Anterior cingulate cortex (tissue), 58 donors: Measurements from ENCODE around the gene GDF7.

Experiments used
- DNase-seq, 58 donors: peaks; one replicate each; lab custom pipeline; 2025; lab: John Stamatoyannopoulos, UW

The GDF7 gene

GRCh38 chr2:20657522-20658235, 9.3 kb upstream of the GDF7 start:
- no peak for DNase-seq

- no peak for DNase-seq
Measured at GRCh38 chr2:20660506-20661420, 6.2 kb upstream of the GDF7 start.

DNA sequence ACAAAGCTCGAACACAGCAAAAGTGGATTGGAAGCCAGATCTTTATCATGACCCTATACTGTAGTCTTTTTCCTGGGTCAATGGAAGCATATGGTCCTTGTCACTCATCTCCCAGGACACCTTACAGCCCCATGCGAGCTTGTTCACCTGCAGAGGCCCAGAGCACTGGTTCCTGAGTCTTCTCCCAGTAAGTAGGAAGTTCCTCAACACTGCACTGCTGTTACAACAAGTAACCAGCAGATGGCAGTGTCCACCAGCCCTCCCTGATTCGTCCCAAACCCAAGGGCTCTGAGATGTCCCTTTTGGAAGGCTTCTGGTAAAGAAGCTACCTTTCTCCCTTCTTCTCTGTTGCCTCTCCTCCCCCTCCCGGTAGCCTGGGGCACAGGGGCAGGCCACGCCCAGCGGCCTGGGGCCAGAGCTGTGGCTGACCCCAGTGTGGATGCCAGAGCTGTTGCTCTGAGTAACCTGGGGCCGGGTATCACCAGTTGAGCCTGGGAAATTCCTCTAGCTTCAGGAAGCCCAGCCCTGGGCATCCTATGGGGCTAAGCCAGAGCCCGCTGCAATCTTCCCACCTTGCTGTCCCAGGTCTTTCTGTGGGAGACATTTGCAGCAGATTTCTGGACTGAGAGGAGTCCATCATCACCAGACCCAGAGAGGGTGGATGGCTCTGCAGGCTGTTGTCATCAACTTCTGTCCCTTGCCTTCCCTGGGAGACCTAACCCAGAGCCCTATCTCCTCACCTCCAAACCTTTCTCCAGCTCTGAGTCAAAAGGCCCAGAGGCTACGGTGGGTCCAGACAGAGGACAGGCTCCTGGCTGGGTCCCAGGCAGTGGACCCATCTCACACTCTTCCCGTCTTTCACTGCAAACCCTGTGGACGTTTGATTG, 5.3 kb upstream of the GDF7 start:
- peak in 45 of 58 donors; percentile 16 to 70 (median 35) for DNase-seq

GRCh38 chr2:20662308-20662937, 4.5 kb upstream of the GDF7 start:
- no peak for DNase-seq

- no peak for DNase-seq
Measured at GRCh38 chr2:20663196-20664070, 3.5 kb upstream of the GDF7 start.

DNA sequence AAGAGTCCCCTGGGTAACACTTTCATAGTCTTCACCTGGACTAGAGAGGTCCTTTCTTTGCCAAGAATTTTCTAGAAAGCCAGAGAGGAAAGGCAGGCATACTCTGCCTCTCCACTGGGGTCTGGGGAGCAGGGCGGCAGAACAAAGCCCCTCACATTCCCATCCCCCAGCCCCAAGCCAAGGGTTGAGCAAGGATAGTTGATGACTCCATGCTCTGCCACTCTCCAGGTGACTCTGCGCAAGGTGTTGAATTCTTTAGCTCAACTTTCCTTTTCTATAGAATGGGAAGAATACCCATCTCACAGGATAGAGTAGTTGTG, 2.9 kb upstream of the GDF7 start:
- no peak for DNase-seq

GRCh38 chr2:20664431-20665242, 2.3 kb upstream of the GDF7 start:
- DNase-seq: no peak

DNA sequence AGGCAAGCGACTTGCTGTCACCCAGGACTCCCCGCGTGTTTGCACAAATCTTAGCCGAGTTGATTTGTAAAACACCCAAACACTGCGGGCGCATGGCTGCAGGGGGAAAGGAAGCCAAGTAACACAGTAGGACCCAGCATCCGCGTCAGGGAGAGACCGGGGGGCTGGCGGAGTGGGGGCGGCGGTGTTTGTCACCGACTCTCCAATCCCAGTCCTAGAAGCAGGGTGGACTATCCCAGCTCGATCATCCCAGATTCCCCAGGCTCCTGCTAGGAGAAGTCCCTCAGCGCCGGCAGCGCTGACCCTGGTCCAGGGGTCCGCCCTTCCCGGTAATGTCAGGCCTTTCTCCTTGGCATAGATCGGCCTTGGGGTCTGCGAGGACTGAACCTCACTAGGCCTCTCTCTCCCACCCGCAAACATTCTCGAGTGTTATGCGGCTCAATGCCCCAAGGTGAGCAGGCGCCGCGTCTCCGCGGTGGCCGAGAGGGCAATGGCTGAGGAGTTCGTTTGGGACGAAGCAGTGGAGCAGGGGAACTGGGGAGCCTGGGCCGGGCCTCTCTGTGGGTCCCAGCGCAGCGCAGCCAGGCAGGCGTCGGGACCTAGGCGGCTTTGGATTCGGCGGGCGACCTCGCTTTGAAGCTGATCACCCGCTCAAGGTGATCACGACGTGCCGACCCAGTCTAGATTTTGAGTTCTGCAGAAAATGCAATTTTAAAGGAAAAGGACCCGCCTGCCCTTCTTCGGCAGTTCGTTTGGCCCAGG, 1.5 kb upstream of the GDF7 start:
- DNase-seq: no peak

GRCh38 chr2:20666005-20666303, 990 bp upstream of the GDF7 start:
- no peak for DNase-seq

- DNase-seq: no peak
Measured at GRCh38 chr2:20667151-20667530, 197 bp downstream of the GDF7 start.

DNA sequence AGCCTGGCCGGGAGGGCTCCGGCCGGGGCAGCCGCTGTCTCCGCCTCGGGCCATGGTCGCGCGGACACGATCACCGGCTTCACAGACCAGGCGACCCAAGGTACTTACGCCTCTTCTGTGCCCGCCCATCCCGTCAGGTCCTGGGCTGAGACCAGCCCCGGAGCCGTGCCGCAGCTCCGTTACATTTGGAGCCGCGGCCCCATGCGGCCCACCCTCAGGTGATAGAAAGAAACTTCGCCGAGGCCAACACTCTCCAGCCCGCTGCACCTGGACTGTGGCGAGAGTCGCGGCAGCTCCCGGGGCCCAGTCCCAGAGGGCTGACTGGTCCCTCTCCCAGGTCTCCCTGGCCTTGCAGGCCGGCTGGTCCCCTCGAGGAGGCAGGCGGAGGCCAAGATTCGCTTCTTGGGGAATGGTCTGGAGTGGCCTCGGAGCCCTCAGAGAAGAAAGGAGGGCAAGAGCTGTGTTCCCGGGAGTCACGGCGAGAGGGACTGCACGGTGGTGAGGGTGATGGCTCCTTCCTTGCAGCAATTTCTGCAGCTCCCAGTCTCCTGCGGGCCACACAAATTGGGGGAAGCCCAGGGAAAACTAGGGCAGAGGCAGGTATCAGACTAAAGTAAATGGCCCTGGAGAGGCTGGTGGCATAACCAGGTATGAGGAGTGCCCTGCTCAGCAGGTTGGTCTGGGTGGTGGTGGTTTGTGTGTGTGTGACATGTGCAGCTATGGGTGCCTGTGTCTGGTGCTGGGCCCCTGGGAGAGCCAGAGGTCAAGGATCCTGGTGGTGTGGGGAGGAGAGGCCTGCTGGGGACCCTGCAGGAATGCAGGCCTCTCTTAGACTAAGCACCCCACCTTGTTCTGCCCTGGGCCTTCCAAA, 822 bp downstream of the GDF7 start:
- no peak for DNase-seq

DNA sequence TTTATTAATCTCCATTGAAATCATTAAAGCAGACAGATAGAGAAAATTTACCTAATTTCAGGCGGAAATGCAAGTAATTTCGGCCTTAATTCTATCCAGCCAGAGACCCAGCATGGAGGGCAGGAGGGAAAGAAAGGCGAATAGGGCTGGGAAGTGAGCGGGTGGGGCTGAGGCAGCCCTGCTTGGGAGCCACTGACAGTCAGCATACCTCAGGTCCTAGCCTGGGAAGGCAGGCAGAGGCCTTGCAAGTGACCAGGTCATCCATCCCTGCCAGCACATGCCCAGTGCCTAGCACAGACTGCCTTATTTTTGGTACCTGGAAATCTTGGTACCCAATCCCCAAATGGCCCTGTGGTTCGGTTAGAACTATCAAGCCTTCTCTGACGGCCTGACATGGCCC, 1.5 kb downstream of the GDF7 start:
- no peak for DNase-seq

GRCh38 chr2:20668871-20669475, 2.0 kb downstream of the GDF7 start:
- no peak for DNase-seq

- no peak for DNase-seq
Measured at GRCh38 chr2:20669562-20670314, 2.8 kb downstream of the GDF7 start.

GRCh38 chr2:20670315-20671035, 3.5 kb downstream of the GDF7 start:
- DNase-seq: no peak
